Cardiac septum (tissue), 1 donor: Measurements from ENCODE around the gene GABRE. TPM values are rescaled to one million over a fixed set of nuclear protein-coding genes. Genes with fewer than 3 reads are reported as not detected.
"Not testable (repeated sequence)": the region's sequence is repeated elsewhere in the genome, so short reads cannot be mapped to it uniquely, and the experiment has no call there.

Source experiments
- DNase-seq: peaks from one replicate; pipeline ENCODE4 v3.0.0-alpha.2; 2020; ENCODE audit warnings: low spot score
- intact Hi-C: fragments of 100-400 bp; cut with DNase I; formaldehyde crosslinking; loops from one replicate; pipeline ENCODE4 v1.14.0; 2022
- total RNA-seq: library from RNA; stranded (reverse); fragmentation: NEBNext Ultra II Directional; extraction: Animal tissue kit (Norgen Biotek cat#: 25700); gene quantifications from one replicate; pipeline ENCODE4 v1.2.1, GENCODE V29; 2021
- donor health status: DM: no; HTN: no; CAD: no.

The GABRE gene
- total RNA-seq, 1 donor from 2014 or later = 54.0 TPM

DNA sequence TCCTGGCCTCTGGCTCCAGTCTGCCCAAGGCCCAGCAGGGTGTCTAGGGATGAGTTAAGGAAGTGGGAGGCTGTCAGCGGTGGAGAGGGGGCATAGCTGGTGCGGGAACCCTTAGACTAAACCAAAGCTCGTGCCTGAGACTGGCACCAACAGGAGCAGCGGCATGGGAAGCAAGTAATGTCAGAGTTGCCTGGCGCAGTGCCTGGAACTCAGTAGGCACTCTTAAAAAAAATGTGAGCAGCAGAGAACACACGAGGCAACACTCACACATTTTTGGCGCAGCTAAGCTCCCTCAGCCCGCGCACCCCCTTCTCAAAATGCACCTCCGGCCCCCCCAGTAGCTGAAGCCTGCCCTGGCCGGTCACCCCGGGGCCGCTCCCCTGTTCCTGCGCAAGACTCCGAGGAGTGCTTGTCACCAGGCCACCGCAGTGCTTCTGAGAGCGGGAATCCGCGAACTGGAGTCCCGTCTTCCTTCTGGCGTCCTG is 583 bp downstream of the GABRE start:
- DNase-seq = no peak

DNA sequence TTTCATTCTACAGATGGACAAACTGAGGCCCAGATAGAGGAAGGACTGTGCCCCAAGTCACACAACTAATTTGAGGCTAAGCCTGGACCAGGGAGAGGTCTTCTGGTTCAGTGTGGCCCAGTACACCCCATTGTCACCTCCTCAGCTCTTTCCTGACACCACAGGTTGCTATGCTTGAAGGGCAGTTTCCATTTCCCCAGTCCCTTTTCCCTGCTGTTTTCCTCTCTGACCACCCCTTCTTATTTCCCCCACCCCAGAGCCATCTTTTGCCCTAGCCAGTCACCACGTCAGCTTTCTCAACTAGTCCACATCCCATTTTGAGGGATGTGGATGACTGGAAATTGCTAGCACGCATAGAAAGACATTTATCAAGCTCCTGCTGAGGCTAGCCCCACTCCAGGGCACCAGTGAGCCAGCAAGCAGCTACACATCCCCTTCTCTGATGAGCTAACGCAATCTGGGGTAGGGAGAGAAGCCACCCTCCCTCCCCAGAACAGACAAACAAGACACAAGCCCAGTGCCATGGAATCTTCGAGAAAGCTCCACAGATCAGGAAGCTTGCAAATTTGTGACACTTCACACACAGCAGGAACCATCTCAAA is 1.3 kb downstream of the GABRE start:
- no peak for DNase-seq
- intact Hi-C loops = loop anchor here (10.0 kb wide), 1 partner anchor 102 kb away; no protein-coding TSS in a partner anchor

More for the DNA sequence above, 583 bp downstream of the GABRE start:
- intact Hi-C loops = loop anchor here (10.0 kb wide), 1 partner anchor 101 kb away; no protein-coding TSS in a partner anchor

DNA sequence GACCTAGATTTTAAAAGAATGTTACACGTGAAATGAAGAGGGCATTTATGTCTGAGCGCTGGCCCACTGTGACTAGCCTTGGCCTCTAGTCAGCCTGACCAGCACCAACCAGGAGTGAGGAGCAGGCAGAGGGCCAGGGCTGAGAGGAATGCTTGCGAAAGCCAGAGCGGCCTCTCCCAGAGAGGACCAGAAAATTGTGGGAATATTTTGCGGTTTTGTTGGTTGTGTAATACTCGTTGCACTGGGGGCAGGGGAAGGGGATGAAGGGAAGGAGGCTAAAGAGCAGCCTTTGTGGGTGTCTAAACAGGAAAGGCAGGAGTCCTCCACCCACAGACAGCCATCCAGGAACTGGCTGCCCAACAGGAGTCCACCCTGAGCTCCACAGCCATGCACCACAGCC is 3.8 kb downstream of the GABRE start:
- intact Hi-C loops = loop anchor here (10.0 kb wide), 1 partner anchor 104 kb away; no protein-coding TSS in a partner anchor
- no peak for DNase-seq

GRCh38 chrX:151970027-151970426 is 4.4 kb downstream of the GABRE start:
- DNase-seq = no peak
- intact Hi-C loops = loop anchor here (10.0 kb wide), 1 partner anchor 105 kb away; no protein-coding TSS in a partner anchor

DNA sequence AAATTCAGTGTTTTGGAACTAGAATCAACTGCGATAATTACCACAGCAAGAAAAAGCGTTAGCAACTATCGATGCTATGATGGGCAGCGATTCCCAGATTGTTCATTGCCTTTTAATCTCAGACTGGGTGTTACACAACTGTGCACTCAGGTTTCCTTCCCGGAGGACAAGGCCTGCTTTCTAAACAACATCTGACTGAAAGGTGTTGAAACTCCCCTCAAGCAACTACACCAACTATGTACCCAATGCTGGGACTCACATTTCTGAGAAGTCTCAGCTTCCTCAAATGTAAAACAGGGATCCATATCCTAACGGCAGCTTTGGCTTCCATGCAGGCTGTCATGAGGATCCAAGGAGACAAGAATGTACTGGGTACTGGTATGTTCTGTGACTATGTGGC is 8.2 kb downstream of the GABRE start:
- DNase-seq = no peak
- intact Hi-C loops = no loop called here

- DNase-seq = no peak
- intact Hi-C loops = no loop called here
These were observed 12.4 kb downstream of the GABRE start for GRCh38 chrX:151962034-151962433.

- DNase-seq = no peak
These were observed 16.4 kb downstream of the GABRE start for GRCh38 chrX:151958101-151958500.

DNA sequence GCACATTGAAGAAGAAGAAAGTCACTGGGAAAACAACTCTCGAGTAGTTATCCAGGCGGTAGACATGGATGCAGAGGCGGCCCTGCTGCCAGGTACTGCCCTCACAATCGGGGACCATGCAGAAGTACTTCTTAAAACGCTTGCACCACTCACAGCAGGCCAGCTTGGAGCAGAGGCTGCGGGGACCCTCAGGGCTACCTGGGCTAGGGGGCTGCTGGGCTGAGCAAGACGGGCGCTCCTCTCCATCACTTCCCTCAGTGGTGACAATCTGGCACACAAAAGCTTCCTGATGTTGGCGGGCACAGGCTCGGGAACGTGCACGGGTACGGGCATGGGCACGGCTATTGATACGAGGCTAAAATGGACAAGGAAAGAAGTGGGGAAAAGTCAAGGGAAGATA is 19.7 kb downstream of the GABRE start:
- no peak for DNase-seq
- intact Hi-C loops = no loop called here

More at GRCh38 chrX:151958101-151958500, 16.4 kb downstream of the GABRE start:
- intact Hi-C loops = no loop called here

- no peak for DNase-seq
- intact Hi-C loops = no loop called here
These were observed 36.3 kb downstream of the GABRE start for GRCh38 chrX:151938172-151938571.

DNA sequence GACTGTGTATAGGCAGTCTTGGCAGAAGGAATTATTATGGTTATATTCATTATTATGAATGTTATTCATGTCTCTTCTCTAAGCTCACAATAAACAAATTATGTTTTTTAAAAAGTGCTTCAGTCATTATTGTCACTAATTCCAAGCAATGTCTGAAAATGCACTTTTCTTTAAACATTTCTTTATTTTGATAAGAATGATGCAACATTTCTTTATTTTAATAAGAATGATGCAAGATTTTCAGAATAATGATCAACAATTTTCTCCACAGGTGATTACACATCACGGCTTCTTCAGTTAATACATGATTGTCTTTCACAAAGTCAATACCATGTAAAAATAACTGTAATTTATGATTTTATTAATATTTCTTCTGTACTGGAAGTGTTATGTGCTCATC is 39.1 kb downstream of the GABRE start:
- intact Hi-C loops = no loop called here

GRCh38 chrX:151929126-151929525 is 45.4 kb downstream of the GABRE start:
- intact Hi-C loops = no loop called here

More for the DNA sequence above, 39.1 kb downstream of the GABRE start:
- no peak for DNase-seq

DNA sequence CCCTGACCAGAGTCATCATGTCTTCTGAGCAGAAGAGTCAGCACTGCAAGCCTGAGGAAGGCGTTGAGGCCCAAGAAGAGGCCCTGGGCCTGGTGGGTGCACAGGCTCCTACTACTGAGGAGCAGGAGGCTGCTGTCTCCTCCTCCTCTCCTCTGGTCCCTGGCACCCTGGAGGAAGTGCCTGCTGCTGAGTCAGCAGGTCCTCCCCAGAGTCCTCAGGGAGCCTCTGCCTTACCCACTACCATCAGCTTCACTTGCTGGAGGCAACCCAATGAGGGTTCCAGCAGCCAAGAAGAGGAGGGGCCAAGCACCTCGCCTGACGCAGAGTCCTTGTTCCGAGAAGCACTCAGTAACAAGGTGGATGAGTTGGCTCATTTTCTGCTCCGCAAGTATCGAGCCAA is 50.8 kb downstream of the GABRE start:
- intact Hi-C loops = no loop called here

More at GRCh38 chrX:151929126-151929525, 45.4 kb downstream of the GABRE start:
- no peak for DNase-seq

DNA sequence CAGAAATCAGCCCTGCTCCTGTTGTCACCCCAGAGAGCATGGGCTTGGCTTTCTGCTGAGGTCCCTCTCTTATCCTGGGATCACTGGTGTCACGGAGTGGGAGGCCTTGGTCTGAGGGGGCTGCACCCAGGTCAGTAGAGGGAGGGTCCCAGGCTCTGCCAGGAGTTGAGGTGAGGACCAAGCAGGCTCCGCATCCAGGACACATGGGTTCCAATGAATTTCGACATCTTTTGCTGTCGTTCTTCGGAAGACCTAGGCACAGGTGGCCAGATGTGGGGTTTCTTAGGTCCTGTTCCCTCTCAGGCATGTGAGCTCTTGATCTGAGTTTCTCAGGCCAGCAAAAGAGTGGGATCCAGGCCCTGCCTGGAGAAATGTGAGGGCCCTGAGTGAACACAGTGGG is 51.8 kb downstream of the GABRE start:
- intact Hi-C loops = no loop called here
- DNase-seq = no peak

More for the DNA sequence above, 50.8 kb downstream of the GABRE start:
- DNase-seq = no peak

DNA sequence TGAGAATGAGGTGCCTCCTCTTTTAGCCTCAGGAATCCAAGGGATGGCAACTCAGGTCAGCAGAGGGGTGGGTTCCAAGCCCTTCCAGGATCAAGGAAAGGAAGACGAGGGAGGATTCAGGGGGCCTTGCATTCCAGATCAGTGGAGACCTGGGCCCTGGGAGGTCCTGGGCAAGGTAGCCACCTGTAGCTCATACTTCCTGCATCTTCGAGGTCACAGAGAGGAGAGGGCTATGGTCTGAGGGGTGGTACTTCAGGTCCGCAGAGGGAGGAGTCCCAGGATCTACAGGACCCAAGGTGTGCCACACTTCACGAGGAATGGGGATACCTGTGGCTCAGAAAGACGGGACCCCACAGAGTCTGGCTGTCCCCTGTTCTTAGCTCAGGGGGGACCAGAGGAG is 52.6 kb downstream of the GABRE start:
- DNase-seq = no peak
- intact Hi-C loops = no loop called here

DNA sequence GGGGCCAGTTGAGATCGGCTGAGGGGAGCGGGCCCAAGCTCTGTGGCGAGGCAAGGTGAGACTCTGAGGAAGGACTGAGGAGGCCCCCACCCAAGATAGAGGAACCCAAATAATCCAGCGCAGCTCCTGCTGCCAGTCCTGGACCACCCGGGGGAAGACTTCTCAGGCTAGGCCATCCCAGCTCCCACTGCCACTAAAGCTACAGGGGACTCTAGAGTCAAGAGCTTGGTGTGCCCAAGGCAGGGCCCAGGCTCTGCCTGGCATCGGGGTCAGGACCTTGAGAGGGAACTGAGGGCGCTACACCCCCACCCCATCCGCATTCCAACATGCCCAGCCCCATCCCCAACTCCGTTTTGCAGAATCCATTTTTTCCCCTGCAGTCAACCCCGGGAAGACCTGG is 53.2 kb downstream of the GABRE start:
- no peak for DNase-seq
- intact Hi-C loops = no loop called here

GRCh38 chrX:151920530-151920929 is 53.9 kb downstream of the GABRE start:
- intact Hi-C loops = no loop called here

DNA sequence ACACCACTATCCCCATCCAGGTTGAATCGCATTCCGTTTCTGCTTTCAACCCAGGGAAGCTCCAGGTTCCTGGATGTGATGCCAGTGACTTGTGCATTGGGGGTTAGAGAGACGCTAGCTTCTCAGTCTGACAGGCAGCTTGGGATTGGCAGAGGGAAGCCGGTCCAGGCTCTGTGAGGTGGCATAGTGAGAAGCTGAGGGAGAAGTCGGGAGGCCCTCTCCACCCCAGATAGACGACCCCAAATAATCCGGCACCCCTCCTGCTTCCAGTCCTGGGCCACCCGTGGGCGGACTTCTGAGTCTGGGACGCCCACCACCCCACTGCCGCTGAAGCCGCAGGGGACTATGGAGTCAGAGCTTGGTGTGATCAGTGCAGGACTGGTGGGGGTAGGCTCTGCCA is 54.4 kb downstream of the GABRE start:
- intact Hi-C loops = no loop called here
- DNase-seq = no peak

More at GRCh38 chrX:151920530-151920929, 53.9 kb downstream of the GABRE start:
- DNase-seq = no peak

- no peak for DNase-seq
- intact Hi-C loops = no loop called here
These were observed 54.9 kb downstream of the GABRE start for GRCh38 chrX:151919610-151920009.

- intact Hi-C loops, DNase-seq: not testable (repeated sequence)
These were observed 55.7 kb downstream of the GABRE start for GRCh38 chrX:151918736-151919135.

GRCh38 chrX:151912780-151913179 is 61.7 kb downstream of the GABRE start, which contains the start of gene MAGEA4:
Gene MAGEA4, plus strand, starts transcription at chrX:151912889. Its CDS starts 10,776 bp downstream, at chrX:151923665.
- no peak for DNase-seq
- intact Hi-C loops = no loop called here

DNA sequence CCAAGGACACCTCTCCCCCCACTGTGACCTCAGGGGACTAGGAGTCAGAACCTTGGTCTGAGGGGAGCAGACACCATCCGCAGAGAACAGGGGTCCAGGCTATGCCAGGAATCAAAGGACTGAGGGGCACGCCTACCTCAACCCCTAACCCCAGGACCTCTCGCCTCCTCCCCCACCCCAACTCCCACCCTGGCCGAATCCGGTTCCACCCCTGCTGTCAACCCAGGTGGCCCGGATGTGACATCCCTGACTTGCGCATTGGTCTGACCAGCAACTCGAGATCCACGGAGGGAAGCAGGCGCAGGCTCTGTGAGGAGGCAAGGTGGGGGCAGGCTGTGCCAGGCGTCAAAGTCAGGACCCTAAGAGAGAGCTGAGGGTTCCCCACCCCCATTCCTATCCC is 62.3 kb downstream of the GABRE start:
- intact Hi-C loops = no loop called here
- DNase-seq = no peak
